Activated CD8-positive, alpha-beta memory T cell treated with anti-CD3 and anti-CD28 coated beads, Interleukin-2, amount 50 U/mL, for 1 hour (primary cell): Measurements from ENCODE around the gene EFR3B.
"Not testable (repeated sequence)": the region's sequence is repeated elsewhere in the genome, so short reads cannot be mapped to it uniquely, and the experiment has no call there.

Experiments
- DNase-seq: peaks from one replicate; pipeline ENCODE4 v3.0.0-alpha.2; 2020; ENCODE audit errors: extremely low read depth

Gene EFR3B

DNA sequence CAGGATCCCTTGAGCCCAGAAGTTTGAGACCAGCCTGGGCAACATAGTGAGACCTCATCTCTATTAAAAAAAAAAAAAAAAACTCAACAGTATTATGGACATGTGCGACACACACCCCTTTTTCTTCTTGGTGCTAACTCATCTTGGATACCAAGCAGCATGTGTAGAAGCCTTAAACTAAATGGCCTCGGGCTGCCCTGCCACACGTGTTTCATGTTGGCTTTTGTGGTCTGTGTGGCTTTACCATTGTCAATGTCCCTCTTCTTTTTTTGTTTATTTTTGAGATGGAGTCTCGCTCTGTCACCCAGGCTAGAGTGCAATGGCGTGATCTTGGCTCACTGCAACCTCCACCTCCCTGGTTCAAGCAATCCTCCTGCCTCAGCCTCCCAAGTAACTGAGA, 109.1 kb downstream of the EFR3B start:
- DNase-seq: not testable (repeated sequence)

DNA sequence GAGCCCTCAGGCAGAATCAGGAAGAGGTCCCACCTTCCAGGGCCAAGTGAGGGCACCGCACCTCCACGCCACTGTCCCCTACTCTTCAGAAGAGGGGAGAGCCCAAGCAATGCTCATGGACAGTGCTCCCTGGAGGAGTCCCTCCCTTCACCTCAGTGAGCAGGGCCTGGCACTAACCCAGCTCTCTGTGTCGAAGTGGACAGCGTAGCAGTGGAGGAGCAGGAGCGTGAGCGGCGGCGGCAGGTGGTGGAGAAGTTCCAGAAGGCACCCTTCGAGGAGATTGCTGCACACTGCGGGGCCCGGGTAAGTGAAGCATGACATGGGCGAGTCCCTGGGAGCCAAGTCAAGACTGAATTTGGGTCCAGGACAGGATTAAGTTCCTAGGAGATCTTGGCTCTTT, 109.8 kb downstream of the EFR3B start:
- DNase-seq: no peak

GRCh38 chr2:25155401-25155800, 113.5 kb downstream of the EFR3B start:
- DNase-seq: no peak

- no peak for DNase-seq
Measured at GRCh38 chr2:25158096-25158852, 116.4 kb downstream of the EFR3B start.

DNA sequence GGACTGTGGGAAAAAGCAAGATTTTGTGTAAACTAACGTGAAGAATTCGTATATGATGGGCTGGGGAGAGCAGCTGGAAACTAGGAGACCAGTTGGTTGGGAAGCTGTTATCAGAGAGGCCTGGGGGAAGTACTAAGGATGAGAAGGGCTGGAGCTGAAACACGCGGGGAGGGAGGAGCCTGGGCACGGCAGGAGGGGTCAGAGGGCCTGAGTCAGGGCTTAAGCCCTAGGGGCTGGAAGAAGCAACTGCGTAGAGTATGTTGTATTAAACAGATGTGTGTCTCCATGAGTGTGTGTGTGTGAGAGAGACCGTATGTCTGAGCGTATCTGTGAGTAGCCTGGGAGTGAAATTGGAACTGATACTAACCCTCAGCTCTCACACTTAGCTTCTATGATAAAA, 118.1 kb downstream of the EFR3B start:
- DNase-seq: no peak

DNA sequence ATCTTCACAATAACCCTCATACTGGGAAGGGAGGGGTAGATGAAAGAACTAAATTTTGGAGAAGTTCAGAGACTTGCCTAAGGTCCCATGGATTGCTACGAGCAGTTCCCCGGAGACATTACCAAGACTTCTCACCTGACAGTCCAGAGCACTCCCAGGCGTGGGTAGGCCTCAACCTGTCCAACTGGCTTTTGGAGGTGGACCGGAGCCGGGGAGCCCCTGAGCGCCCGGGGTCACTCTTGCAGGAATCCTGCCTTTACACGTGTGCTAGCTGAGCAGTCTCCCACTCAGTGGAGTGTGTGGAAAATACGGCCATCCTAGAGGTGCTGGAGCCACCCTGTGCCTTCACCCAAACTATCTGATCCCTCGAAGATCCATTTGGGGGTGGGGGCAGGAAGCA, 118.5 kb downstream of the EFR3B start:
- no peak for DNase-seq

DNA sequence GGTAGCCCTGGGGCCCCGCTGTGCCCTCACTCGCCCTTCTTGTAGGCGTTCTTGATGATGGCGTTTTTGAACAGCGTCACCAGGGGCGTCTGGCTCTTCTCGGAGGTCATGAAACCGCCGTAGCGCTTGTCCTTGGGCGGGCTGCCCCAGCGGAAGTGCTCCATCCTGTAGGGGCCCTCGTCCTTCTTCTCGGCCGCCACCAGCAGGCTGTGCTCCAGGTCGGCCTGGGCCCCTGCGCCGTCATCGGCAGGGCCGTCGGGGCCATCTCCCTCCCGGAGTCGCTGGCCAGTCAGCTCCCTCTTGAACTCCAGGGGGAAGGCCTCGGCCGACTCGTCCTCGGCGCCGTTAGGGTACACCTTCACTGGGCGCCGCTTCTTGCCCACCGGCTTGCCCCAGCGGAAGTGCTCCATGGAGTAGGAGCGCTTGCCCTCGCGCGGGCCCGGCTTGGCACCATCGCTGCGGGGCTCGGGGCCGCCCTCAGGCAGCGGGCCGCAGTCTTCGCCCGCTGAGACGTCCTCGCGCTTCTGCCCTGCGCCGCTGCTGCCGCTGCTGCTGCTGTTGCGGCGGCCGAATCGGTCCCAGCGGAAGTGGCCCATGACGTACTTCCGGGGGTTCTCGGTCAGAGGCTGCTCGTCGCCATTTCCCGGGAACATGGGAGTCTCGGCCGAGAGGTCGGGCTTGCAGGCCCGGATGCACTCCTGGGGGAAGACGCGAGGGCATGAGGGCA, 119.3 kb downstream of the EFR3B start:
- DNase-seq: peak; percentile 26

GRCh38 chr2:25162061-25162460, 120.2 kb downstream of the EFR3B start:
- not testable (repeated sequence) for DNase-seq

- DNase-seq: no peak
Measured at GRCh38 chr2:25164561-25164960, 122.7 kb downstream of the EFR3B start.

DNA sequence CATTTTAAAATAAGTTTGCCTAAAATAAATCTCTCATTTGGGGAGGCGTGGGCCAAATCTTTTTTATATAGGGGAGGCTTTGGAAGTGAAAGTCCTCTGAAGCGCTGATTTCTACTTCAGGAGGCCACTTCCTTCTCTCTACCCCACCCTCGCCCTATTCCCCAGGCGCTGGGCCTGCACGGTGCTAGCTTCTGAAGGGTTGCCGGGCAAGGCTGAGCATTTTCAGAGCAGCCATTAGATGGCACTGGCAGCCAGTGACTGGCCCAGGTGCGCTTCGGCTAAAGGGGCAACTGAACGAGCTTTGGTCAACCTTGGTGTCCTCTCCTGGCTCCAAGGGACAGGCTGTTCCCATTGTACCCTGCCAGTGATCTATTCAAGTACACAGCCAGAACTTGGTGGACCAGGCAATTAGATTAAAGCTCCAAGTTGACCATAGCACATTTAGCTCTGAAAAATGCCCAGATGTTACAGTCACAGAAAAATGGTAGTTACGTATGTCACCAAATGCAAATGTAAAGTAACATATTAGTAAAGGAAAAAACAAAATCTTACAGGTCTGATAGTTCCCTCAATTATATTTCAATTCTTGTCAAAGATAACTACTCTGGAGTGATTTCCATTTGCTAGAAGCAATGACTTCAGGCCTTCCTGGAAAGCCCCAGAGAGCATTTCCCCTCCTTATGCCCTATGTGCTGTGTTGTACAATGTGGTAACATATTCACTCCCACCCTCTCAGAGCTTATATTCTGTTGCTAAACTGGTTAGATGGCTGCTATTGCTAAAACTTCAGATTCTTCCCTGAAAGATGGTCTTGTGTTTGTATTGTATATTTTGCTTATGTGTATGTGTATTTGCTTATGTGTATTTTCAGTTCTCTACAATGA, 124.4 kb downstream of the EFR3B start:
- no peak for DNase-seq

GRCh38 chr2:25168256-25169072, 126.6 kb downstream of the EFR3B start, which contains the start of gene POMC:
Gene POMC, minus strand, starts transcription at chr2:25168580. Its CDS starts 3,808 bp downstream, at chr2:25164772.
- DNase-seq: no peak

DNA sequence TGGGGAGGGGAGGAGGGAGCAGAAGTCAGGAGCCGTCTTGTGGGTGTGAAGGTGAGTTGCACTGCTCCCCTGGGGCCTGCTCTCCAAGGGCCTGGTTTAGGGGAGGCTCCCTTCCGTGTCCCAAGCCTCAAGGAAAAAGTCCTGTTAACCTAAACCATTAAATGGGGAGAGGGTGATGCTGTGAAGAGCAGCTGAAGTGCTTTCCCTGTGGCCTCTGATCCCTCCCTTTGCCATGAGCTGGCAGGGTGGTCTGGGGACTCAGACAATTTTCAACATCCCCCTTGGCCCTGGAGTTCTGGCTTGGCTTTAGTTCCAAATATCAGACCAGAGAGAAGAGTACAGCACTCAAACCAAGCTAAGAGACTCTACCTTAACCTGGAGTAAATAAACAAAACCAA, 127.2 kb downstream of the EFR3B start:
- no peak for DNase-seq

GRCh38 chr2:25170888-25171287, 129.0 kb downstream of the EFR3B start:
- DNase-seq: no peak

GRCh38 chr2:25173719-25174118, 131.8 kb downstream of the EFR3B start:
- DNase-seq: no peak

DNA sequence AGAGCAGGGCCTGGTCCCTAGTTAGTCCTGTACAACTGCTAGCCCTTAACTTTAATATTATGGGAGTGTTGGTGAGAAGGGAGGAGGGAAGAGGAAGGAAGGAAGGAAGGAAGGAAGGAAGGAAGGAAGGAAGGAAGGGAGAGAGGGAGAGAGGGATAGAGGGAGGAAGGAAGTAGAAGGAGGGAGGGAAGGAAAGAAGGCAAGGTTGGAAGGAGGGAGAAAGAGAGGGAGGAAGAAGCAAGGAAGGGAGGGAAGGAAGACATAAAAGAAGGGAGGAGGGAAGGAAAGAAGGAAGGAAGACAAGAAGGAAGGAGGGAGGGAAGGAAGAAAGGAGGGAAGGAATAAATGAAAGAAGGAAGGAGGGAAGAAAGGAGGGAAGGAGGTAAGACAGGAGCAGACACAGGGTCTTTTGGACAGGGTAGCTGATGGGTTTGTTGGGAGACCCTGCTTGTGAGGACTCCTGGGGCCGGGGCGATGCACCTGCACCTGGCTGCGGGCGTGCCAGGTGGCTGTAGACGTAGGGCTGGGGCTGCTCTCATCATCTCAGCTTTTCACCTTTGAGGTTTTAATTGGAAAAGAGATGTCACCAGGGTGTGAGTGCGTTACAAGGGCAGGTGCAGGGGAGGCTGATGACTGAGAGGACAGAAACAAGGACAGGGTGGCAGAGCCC, 132.5 kb downstream of the EFR3B start:
- no peak for DNase-seq

- no peak for DNase-seq
Measured at GRCh38 chr2:25176138-25176537, 134.3 kb downstream of the EFR3B start.

DNA sequence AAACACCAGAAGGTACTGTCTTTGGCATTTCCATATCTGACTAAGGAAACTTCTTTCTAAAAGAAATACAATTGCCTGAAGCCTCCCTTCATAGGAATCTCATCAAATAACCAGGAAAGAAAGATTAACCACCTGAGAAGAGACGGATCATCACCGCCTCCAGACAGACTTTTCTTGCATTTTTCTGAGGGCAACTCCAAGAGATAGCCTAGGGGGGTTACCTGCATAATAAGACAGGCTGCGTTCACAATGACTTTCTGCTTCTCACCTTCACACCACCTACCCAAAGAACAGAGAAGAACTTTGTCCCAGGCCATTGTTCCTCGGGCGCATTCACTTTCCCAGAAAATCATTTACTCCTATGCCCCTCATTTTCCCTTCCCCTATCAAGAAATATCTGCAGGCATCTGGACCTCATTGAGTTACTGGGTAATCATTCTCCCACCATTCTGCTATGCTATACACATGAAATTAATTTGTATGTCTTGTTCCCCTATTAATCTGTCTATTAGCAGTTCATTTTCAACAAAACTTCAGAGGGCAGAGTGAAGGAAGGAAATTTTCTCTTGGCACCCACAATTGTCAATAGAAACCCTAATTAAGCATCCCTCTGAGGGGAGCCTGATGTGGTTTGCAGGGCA, 134.8 kb downstream of the EFR3B start:
- no peak for DNase-seq

DNA sequence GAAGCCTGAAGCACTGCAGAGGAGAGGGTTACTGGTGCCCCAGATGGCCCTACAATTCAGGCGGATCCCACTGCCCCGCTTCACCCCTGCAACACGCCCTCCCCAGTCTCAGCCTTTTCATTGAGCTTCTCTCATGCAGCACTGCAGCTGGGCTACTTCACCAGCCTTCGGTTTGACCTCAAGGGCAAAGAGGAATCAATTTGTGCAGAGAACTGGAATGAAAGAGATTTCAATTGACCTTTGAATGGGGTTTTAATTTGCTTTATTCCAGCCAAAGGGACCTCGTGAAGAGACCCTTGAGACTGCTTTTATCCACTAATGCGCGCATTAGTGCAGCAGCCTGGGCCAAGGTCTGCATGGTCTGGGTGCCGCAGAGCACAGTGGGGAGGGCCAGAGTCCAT, 135.3 kb downstream of the EFR3B start:
- DNase-seq: no peak

- DNase-seq: no peak
Measured at GRCh38 chr2:25178976-25179375, 137.1 kb downstream of the EFR3B start.

DNA sequence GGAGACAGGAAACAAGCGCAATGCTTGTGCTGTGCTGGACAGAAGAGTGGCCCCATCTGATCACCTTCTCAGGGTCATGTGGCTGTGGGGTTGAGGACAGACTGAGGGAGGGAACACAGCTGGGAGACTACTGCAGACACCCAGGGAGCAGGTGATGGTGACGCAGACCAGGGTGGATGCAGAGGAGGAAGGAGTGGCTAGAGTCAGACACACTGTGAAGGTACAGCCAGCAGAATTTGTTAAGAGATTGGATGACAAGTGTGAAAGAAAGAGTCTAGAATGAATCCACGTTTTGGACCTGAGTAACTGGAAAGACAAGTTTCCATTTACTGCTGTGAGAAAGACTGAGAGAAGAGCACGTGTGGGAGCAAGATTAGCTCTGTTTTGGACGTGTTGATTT, 142.4 kb downstream of the EFR3B start:
- DNase-seq: no peak
